HEK293T (cell line): ENCODE data around the gene HECA.

Experiments
- CTCF ChIA-PET: fragments of 350-600 bp; formaldehyde crosslinking; extraction: SDS; loops from one replicate; lab custom pipeline; 2021; ENCODE audit warnings: antibody characterized with exemption, inconsistent platforms; lab: Yijun Ruan, JAX
- POLR2A ChIA-PET: fragments of 350-600 bp; formaldehyde crosslinking; extraction: SDS; loops from one replicate; lab custom pipeline; 2020; ENCODE audit warnings: antibody characterized with exemption, inconsistent platforms; lab: Yijun Ruan, JAX
- DNase-seq: peaks from one replicate; pipeline ENCODE4 v3.0.0; 2012; ENCODE audit warnings: mixed read lengths; ENCODE audit errors: extremely low spot score
- ARNT ChIP-seq: fragments of 450-650 bp; IDR thresholded peaks from 2 replicates; pipeline ENCODE4 v1.6.1; 2017; ENCODE audit warnings: mild to moderate bottlenecking
- BHLHE40 ChIP-seq: fragments of 450-650 bp; IDR thresholded peaks from 2 replicates; pipeline ENCODE4 v1.6.1; 2016; ENCODE audit warnings: mild to moderate bottlenecking, moderate library complexity, borderline replicate concordance
- CTBP1 ChIP-seq: fragments of 450-650 bp; IDR thresholded peaks from 2 replicates; pipeline ENCODE4 v1.6.1; 2016; ENCODE audit warnings: borderline replicate concordance
- ELF4 ChIP-seq: fragments of 450-650 bp; IDR thresholded peaks from 2 replicates; pipeline ENCODE4 v1.6.1; 2017; ENCODE audit warnings: antibody characterized with exemption
- FOXA1 ChIP-seq: fragments of 450-650 bp; IDR thresholded peaks from 2 replicates; pipeline ENCODE4 v1.6.1; 2016; ENCODE audit warnings: mild to moderate bottlenecking
- FOXK2 ChIP-seq: fragments of 450-650 bp; IDR thresholded peaks from 2 replicates; pipeline ENCODE4 v1.6.1; 2016; ENCODE audit warnings: mild to moderate bottlenecking
- FOXM1 ChIP-seq: fragments of 450-650 bp; IDR thresholded peaks from 2 replicates; pipeline ENCODE4 v1.6.1; 2017; ENCODE audit warnings: mild to moderate bottlenecking, borderline replicate concordance
- HDGF ChIP-seq: fragments of 450-650 bp; IDR thresholded peaks from 2 replicates; pipeline ENCODE4 v1.6.1; 2017; ENCODE audit warnings: antibody characterized with exemption, borderline replicate concordance
- L3MBTL2 ChIP-seq: fragments of 450-650 bp; conservative IDR thresholded peaks from 2 replicates; pipeline ENCODE4 v1.6.1; 2016; ENCODE audit warnings: mild to moderate bottlenecking
- LEF1 ChIP-seq: fragments of 450-650 bp; IDR thresholded peaks from 2 replicates; pipeline ENCODE4 v1.6.1; 2017; ENCODE audit warnings: mild to moderate bottlenecking, borderline replicate concordance
- NFRKB ChIP-seq: fragments of 450-650 bp; IDR thresholded peaks from 2 replicates; pipeline ENCODE4 v1.6.1; 2016; ENCODE audit warnings: mild to moderate bottlenecking, moderate library complexity
- PKNOX1 ChIP-seq: fragments of 450-650 bp; IDR thresholded peaks from 2 replicates; pipeline ENCODE4 v1.6.1; 2016
- SP1 ChIP-seq: fragments of 450-650 bp; IDR thresholded peaks from 2 replicates; pipeline ENCODE4 v1.6.1; 2017
- SUZ12 ChIP-seq: fragments of 450-650 bp; IDR thresholded peaks from 2 replicates; pipeline ENCODE4 v1.6.1; 2016; ENCODE audit warnings: mild to moderate bottlenecking
- TARDBP ChIP-seq: fragments of 450-650 bp; IDR thresholded peaks from 2 replicates; pipeline ENCODE4 v1.6.1; 2016
- ZNF384 ChIP-seq: fragments of 450-650 bp; IDR thresholded peaks from 2 replicates; pipeline ENCODE4 v1.6.1; 2016

Gene HECA

GRCh38 chr6:139124887-139125672 is 9.8 kb upstream of the HECA start:
- ChIA-PET CTCF (interaction anchor here (1.5 kb wide), 1 partner anchor 240 kb away, joined by 7 read pairs; no protein-coding TSS in a partner anchor), POLR2A (no interaction called here)
- peak; percentile 69 for DNase-seq
- no peak for TF ChIP-seq ELF4
- no peak for TF ChIP-seq LEF1
- TF ChIP-seq SP1: no peak
- TF ChIP-seq BHLHE40: no peak
- TF ChIP-seq ZNF384: no peak
- TF ChIP-seq HDGF: no peak
- TF ChIP-seq FOXM1: no peak
- no peak for TF ChIP-seq TARDBP
- no peak for TF ChIP-seq NFRKB
- TF ChIP-seq CTBP1: no peak
- TF ChIP-seq L3MBTL2: no peak

GRCh38 chr6:139126255-139126654 is 8.6 kb upstream of the HECA start:
- CTCF ChIA-PET: no interaction called here
- POLR2A ChIA-PET: no interaction called here

GRCh38 chr6:139126931-139127330 is 7.9 kb upstream of the HECA start:
- DNase-seq: no peak
- TF ChIP-seq TARDBP (no peak), FOXA1 (no peak), FOXM1 (no peak), SP1 (no peak), L3MBTL2 (no peak), FOXK2 (no peak), LEF1 (no peak), ARNT (no peak), HDGF (no peak), PKNOX1 (no peak), ELF4 (no peak), CTBP1 (no peak), ZNF384 (no peak), NFRKB (no peak), SUZ12 (no peak)
- ChIA-PET CTCF (no interaction called here), POLR2A (no interaction called here)

More at GRCh38 chr6:139126255-139126654, 8.6 kb upstream of the HECA start:
- TF ChIP-seq SUZ12 (no peak), HDGF (no peak), ARNT (no peak), ELF4 (no peak), SP1 (no peak), PKNOX1 (no peak), TARDBP (no peak), LEF1 (no peak), L3MBTL2 (no peak), ZNF384 (no peak), CTBP1 (no peak), BHLHE40 (no peak), FOXM1 (no peak), NFRKB (no peak), FOXA1 (no peak), FOXK2 (no peak)
- no peak for DNase-seq

GRCh38 chr6:139129284-139129683 is 5.6 kb upstream of the HECA start:
- ChIA-PET CTCF (interaction anchor here (1.4 kb wide), 1 partner anchor 235 kb away, joined by 3 read pairs; no protein-coding TSS in a partner anchor), POLR2A (no interaction called here)
- DNase-seq: no peak
- TF ChIP-seq FOXA1: no peak
- no peak for TF ChIP-seq ELF4

GRCh38 chr6:139131736-139132280 is 3.1 kb upstream of the HECA start:
- ChIA-PET POLR2A (no interaction called here), CTCF (interaction anchor here (0.6 to 0.8 kb wide), 4 partner anchors 50 to 809 kb away, joined by 3 to 5 read pairs (median 4); no protein-coding TSS in a partner anchor)
- TF ChIP-seq NFRKB (no peak), SUZ12 (no peak), PKNOX1 (no peak), ZNF384 (no peak), L3MBTL2 (no peak), FOXK2 (no peak), FOXM1 (no peak), CTBP1 (no peak)
- no peak for DNase-seq

GRCh38 chr6:139133262-139134063 is 1.4 kb upstream of the HECA start:
- CTCF ChIA-PET: interaction anchor here (0.8 to 1.0 kb wide), 2 partner anchors 916 to 1204 kb away, joined by 3 read pairs; no protein-coding TSS in a partner anchor
- no peak for DNase-seq
- POLR2A ChIA-PET: no interaction called here
- TF ChIP-seq SUZ12 (no peak), NFRKB (no peak), SP1 (no peak), L3MBTL2 (no peak), PKNOX1 (no peak), TARDBP (no peak), ZNF384 (no peak)
